Thoracic aorta (tissue), 2 donors: ENCODE data around the gene KCNT1. TPM values are rescaled to one million over a fixed set of nuclear protein-coding genes. Genes with fewer than 3 reads are reported as not detected.

ENCODE experiments used
- ATAC-seq: fragments of 150-250 bp; one replicate; pipeline ENCODE4 v1.8.0; 2017; ENCODE audit warnings: low read depth; ENCODE audit not compliant: insufficient number of reproducible peaks, low FRiP score
- DNase-seq: peaks from one replicate; pipeline ENCODE4 v3.0.0-alpha.2; 2020; ENCODE audit warnings: low spot score
- H3K27ac ChIP-seq, 2 donors: fragments of 200-600 bp; sonication (generic); 1 replicate in 1 of 2; 2 replicates in 1 of 2; pipeline ENCODE4 v1.5.1; 2016; ENCODE audit warnings: mild to moderate bottlenecking in 2 of 2, moderate library complexity in 2 of 2
- H3K27me3 ChIP-seq: fragments of 200-600 bp; sonication (generic); replicated peaks from 2 replicates; pipeline ENCODE4 v1.6.0; 2016; ENCODE audit warnings: mild to moderate bottlenecking; ENCODE audit not compliant: insufficient read depth
- H3K36me3 ChIP-seq: fragments of 200-600 bp; sonication (generic); one replicate; pipeline ENCODE4 v1.5.1; 2016
- H3K4me1 ChIP-seq, 2 donors: fragments of 200-600 bp; sonication (generic); 1 replicate in 1 of 2; 2 replicates in 1 of 2; pipeline versions ENCODE4 v1.5.1 to v1.6.0; 2016; ENCODE audit warnings: low read depth in 2 of 2, mild to moderate bottlenecking in 1 of 2; ENCODE audit not compliant: control insufficient read depth in 1 of 2
- H3K4me3 ChIP-seq: fragments of 200-600 bp; sonication (generic); 2 replicates; pipeline ENCODE4 v1.5.1; 2016; ENCODE audit warnings: mild to moderate bottlenecking
- H3K9me3 ChIP-seq: fragments of 200-600 bp; sonication (generic); 2 replicates; pipeline ENCODE4 v1.5.1; 2016
- CTCF ChIP-seq: fragments of 200-600 bp; sonication (generic); IDR thresholded peaks from one replicate; pipeline ENCODE4 v1.5.1; 2019; ENCODE audit warnings: antibody characterized with exemption
- total RNA-seq, 2 donors: library from RNA; depleted of rRNA; stranded (reverse); fragments of >200 nt; gene quantifications; one replicate each; pipeline versions ENCODE4 v1.1.0 to v1.2.3, GENCODE V29; 2016

Gene KCNT1
- total RNA-seq, 2 donors from 2014 or later = 0.28 to 0.54 TPM

GRCh38 chr9:135796784-135797485 is 95.0 kb downstream of the KCNT1 start:
- no peaks in the 10 kb centered on the region for H3K9me3 ChIP-seq
- H3K27me3 ChIP-seq = no peaks in the 10 kb centered on the region
- ATAC-seq (no peak), DNase-seq (no peak)
- H3K4me3 ChIP-seq = no peak overlapping the region
- TF ChIP-seq CTCF = no peak
- peaks cover 8 to 23% of the 10 kb centered on the region in 2 donors for H3K4me1 ChIP-seq
- H3K27ac ChIP-seq = peak overlapping the region in 1 of 2 donors; percentile 36
- no peaks in the 10 kb centered on the region for H3K36me3 ChIP-seq

- Histone ChIP-seq H3K4me3 (no peak overlapping the region), H3K4me1 (peaks cover 8 to 23% of the 10 kb centered on the region in 2 donors), H3K27me3 (no peaks in the 10 kb centered on the region), H3K36me3 (no peaks in the 10 kb centered on the region), H3K27ac (peak overlapping the region in 1 of 2 donors; percentile 36), H3K9me3 (no peaks in the 10 kb centered on the region)
- TF ChIP-seq CTCF = peak; percentile 68
- peak; percentile 64 for ATAC-seq
- no peak for DNase-seq
Observed at GRCh38 chr9:135797507-135798262, 95.7 kb downstream of the KCNT1 start.

GRCh38 chr9:135798263-135798585 is 96.2 kb downstream of the KCNT1 start:
- Histone ChIP-seq H3K9me3 (no peaks in the 10 kb centered on the region), H3K4me3 (no peak overlapping the region), H3K27me3 (no peaks in the 10 kb centered on the region), H3K36me3 (no peaks in the 10 kb centered on the region), H3K27ac (peak overlapping the region in 1 of 2 donors; percentile 36), H3K4me1 (peaks cover 8 to 23% of the 10 kb centered on the region in 2 donors)
- peak; percentile 32 for ATAC-seq
- no peak for DNase-seq
- TF ChIP-seq CTCF = no peak

- Histone ChIP-seq H3K36me3 (no peaks in the 10 kb centered on the region), H3K27me3 (no peaks in the 10 kb centered on the region), H3K4me1 (peaks cover 8 to 23% of the 10 kb centered on the region in 2 donors), H3K9me3 (no peaks in the 10 kb centered on the region), H3K4me3 (no peak overlapping the region), H3K27ac (no peak overlapping the region)
- ATAC-seq = no peak
- DNase-seq = no peak
- TF ChIP-seq CTCF = no peak
Observed at GRCh38 chr9:135799261-135799660, 97.3 kb downstream of the KCNT1 start.

- Histone ChIP-seq H3K4me1 (peaks cover 8 to 39% of the 10 kb centered on the region in 2 donors), H3K9me3 (no peaks in the 10 kb centered on the region), H3K36me3 (no peaks in the 10 kb centered on the region), H3K4me3 (no peak overlapping the region), H3K27ac (no peak overlapping the region), H3K27me3 (no peaks in the 10 kb centered on the region)
- ATAC-seq (no peak), DNase-seq (no peak)
- no peak for TF ChIP-seq CTCF
Observed at GRCh38 chr9:135801070-135801469, 99.1 kb downstream of the KCNT1 start.
